GM04503 (cell line): ENCODE results near the gene PRRT2.
"Not testable (repeated sequence)": the region's sequence is repeated elsewhere in the genome, so short reads cannot be mapped to it uniquely, and the experiment has no call there.

ENCODE experiments used
- DNase-seq: peaks from one replicate; pipeline ENCODE4 v3.0.0-alpha.2; 2012; ENCODE audit warnings: low read depth

The PRRT2 gene

GRCh38 chr16:29833219-29833618 lies 21.2 kb downstream of the PRRT2 start:
- not testable (repeated sequence) for DNase-seq

GRCh38 chr16:29834079-29834478 lies 22.1 kb downstream of the PRRT2 start:
- DNase-seq, result no peak

GRCh38 chr16:29835926-29836325 lies 23.9 kb downstream of the PRRT2 start:
- no peak for DNase-seq

- no peak for DNase-seq
Measured at GRCh38 chr16:29836623-29837022, 24.6 kb downstream of the PRRT2 start.

- no peak for DNase-seq
Measured at GRCh38 chr16:29837841-29838240, 25.8 kb downstream of the PRRT2 start.

GRCh38 chr16:29839822-29840221 lies 27.8 kb downstream of the PRRT2 start:
- no peak for DNase-seq

GRCh38 chr16:29840240-29840639 lies 28.2 kb downstream of the PRRT2 start:
- DNase-seq, result no peak

- no peak for DNase-seq
Measured at GRCh38 chr16:29841631-29842030, 29.6 kb downstream of the PRRT2 start.

- DNase-seq, result no peak
Measured at GRCh38 chr16:29842732-29843346, 30.8 kb downstream of the PRRT2 start.

- DNase-seq, result no peak
Measured at GRCh38 chr16:29843931-29844330, 31.9 kb downstream of the PRRT2 start.

- DNase-seq, result no peak
Measured at GRCh38 chr16:29844575-29845331, 32.8 kb downstream of the PRRT2 start.

GRCh38 chr16:29845656-29846055 lies 33.7 kb downstream of the PRRT2 start:
- no peak for DNase-seq

- no peak for DNase-seq
Measured at GRCh38 chr16:29848420-29849297, 36.7 kb downstream of the PRRT2 start.

- DNase-seq, result no peak
Measured at GRCh38 chr16:29849505-29849904, 37.5 kb downstream of the PRRT2 start.

- no peak for DNase-seq
Measured at GRCh38 chr16:29850998-29851397, 39.0 kb downstream of the PRRT2 start.

- peak; percentile 54 for DNase-seq
Measured at GRCh38 chr16:29852654-29853053, 40.7 kb downstream of the PRRT2 start.

- no peak for DNase-seq
Measured at GRCh38 chr16:29854520-29855100, 42.6 kb downstream of the PRRT2 start.

- peak; percentile 88 for DNase-seq
Measured at GRCh38 chr16:29857133-29857760, 45.3 kb downstream of the PRRT2 start.

GRCh38 chr16:29858149-29858849 lies 46.3 kb downstream of the PRRT2 start:
- no peak for DNase-seq

GRCh38 chr16:29858974-29859373 lies 47.0 kb downstream of the PRRT2 start:
- no peak for DNase-seq

GRCh38 chr16:29860218-29860617 lies 48.2 kb downstream of the PRRT2 start:
- no peak for DNase-seq
